ENCODE data around the gene ADCY7.
A peak's percentile ranks its signal among the peaks of the same experiment; 100 is the strongest.
"Not testable (repeated sequence)": the region's sequence is repeated elsewhere in the genome, so short reads cannot be mapped to it uniquely, and the experiment has no call there.

ADCY7 gene

DNA sequence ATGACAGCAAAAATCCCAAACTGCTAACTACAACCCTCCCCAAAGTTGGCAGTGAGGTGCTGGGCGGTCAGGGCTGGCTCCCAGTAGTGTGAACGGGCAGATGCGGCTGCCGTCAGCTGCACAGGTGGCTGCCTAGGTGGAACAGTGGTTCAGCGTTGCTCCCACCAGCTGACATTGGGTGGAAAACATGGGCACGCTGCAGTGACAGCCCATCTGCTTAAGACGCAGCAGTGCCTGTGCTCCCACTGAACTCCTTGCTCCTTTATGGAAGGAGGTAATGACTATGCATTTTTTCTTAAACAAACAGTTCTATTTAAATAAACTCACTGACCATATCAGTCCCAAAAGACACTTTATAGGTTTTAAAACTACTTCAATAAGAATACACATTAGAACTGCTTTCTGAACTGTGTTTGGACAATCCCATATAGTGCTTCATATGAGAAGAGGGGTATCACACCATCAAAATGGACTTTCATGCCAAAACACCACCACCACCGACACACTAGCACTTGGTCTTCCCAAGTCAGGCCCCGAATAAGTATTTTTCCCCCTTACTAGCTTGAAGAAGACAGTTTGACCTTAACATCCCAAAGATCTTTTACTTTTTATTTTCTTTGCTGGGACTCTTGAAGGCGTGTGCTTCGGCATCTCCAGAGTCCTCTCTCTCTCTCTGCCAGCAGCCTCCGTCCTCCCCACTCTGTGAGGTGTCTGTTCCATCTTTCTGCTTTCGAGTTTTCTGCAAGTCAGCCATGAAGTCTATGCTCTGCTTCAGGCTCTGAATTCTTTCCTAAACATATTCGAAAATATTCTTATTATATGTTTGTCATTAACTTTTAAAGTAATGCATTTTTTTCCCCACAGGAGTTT is 68.0 kb downstream of the ADCY7 start:
- DNase-seq (ENCODE audit: low spot score) (no peak), FAIRE-seq (no peak)

DNA sequence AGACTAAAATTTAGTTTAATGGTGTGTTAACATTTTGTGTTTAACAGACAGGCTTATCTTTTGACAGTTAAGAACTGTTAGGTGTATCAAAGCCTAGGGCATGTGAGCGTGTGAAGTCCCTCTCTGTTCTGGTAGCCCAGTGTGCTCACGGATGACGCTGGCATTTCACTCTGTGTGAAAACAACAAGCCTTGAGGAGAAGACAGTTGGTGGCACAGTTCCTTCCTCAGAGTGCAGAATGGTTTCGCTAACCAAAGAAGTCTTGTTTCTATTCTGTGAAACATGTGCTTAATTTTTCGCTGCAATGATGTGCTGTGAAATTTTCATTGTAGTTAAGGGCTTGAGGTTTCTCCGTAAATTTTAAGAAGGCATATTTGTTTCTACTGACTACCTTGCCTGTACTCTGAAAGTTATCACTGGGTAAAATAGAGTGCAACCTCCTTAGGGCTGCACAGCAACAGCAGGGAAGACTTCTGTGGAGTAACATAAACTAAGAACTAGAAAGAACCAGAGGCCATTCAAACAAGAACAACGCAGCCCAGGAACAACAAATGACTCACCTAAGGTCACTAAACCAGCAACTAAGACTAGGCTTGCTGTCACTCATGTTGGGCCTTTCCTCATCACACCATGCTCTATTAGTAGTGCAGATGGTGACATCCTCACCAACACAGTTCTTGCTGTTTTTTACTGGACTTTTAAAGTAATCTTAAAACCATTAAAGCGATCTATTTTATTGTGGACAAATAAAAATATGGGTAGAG is 69.0 kb downstream of the ADCY7 start:
- DNase-seq (ENCODE audit: low spot score) (no peak), FAIRE-seq (no peak)

DNA sequence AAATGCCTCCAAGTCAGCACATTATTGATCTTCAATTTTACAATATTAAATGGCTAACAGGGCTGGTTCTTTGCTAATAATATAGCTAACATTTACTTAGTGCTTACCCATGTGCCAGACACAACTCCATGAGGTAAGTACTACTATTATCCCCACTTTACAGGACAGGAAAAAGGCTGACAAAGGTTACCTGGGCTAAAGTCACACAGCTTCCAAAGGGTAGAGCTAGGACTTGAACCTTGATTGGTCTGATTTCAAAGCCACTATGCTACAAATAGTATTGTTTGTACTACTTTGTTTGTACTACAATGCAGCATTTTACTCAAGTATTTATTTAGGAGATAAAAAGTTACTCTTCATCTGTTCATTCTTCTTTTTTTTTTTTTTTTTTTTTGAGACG is 70.5 kb downstream of the ADCY7 start:
- DNase-seq (ENCODE audit: low spot score) (no peak), FAIRE-seq (no peak)

DNA sequence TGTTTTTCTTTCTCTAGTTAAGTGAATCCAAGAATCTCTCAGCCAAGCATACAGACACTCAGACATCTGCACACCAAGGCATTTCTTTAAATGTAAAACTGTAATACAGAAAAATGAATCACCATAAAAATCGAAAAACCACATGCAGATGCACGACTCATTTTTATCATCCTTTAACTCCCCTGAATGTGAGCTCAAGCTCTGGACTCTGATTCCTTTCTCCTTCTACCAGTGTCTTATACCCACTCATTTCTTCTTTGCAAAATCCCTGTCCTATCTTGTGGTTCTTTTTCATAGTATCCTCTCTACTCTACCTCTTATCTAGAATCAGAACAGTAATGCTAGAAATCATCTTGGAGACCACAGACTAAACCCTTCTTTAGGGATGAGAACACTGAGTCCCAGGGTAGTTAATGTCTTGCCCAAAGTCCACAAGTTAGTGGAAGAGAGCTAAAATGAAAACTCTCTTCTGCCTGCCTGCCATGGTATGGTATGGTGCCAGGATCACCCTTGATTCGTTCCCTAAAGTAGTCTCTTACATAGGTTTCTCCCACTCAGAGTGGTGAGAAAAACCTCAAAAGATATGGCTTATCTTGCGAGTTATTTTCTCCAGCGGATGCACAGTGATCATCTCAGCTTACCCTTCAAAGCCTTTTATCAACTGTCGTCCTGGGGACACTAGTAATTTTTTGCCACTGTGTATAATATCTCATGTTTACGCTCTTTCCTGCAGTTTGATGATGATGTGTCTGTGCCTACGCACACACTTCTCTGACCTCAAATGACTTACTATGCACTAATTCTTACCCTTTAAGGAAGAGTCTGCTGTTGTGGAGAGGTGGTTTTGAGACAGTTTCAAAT is 72.2 kb downstream of the ADCY7 start:
- DNase-seq (ENCODE audit: low spot score): no peak
- no peak for FAIRE-seq

DNA sequence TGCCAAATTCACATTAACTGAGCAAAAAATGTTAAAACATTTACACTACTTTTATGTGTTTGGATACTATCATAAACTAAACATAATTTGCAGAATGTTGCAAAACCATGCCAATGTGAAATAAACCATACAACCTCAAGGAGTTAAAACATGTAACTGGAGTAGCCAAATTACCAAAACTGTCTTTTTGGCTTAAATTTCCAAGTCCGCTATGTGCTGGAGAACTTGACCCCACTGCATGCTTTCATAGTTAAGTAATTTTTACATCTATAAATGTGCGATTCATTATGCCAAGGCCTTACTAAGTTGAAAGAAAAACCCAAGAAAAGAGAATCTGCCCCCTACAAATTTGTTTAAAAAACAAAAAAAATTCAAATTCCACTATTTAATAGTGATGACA is 74.2 kb downstream of the ADCY7 start:
- FAIRE-seq (no peak), DNase-seq (ENCODE audit: low spot score) (no peak)

DNA sequence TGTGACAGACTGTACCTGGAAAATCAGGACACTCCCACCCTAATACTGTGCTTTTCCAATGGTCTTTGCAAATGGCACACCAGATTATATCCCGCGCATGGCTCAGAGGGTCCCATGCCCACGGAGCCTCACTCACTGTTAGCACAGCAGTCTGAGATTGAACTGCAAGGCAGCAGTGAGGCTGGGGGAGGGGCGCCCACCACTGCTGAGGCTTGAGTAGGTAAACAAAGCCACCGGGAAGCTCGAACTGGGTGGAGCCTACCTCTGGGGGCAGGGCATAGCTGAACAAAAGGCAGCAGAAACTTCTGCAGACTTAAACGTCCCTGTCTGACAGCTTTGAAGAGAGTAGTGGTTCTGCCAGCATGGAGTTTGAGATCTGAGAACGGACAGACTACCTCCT is 77.2 kb downstream of the ADCY7 start:
- not testable (repeated sequence) for FAIRE-seq; DNase-seq (ENCODE audit: low spot score)

DNA sequence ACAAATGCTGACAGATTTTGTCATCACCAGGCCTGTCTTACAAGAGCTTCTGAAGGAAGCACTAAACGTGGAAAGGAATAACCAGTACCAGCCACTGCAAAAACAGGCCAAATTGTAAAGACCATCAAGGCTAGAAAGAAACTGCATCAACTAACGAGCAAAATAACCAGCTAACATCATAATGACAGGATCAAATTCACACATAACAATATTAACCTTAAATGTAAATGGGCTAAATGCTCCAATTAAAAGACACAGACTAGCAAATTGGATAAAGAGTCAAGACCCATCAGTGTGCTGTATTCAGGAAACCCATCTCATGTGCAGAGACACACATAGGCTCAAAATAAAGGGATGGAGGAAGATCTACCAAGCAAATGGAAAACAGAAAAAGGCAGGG is 78.9 kb downstream of the ADCY7 start:
- DNase-seq (ENCODE audit: low spot score); FAIRE-seq: not testable (repeated sequence)

DNA sequence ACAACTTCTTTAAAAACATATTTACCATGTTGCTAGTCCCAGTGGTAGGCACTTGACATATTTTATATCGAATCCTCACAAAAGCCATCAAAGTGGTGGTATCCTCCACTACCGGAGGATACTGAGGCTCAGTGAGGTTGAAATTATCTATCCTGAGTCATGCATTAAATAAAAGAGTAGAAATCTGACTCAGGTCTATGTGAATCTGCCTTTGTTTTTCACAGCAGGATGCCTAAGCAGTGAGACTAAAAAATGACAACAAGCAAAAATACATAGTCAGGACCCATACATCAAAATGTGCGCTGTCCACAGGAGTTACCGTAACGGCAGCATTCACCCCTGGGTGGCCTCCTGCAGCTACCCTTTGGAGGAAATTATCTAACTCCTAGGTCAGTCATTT is 84.8 kb downstream of the ADCY7 start:
- DNase-seq (ENCODE audit: low spot score): no peak
- no peak for FAIRE-seq

DNA sequence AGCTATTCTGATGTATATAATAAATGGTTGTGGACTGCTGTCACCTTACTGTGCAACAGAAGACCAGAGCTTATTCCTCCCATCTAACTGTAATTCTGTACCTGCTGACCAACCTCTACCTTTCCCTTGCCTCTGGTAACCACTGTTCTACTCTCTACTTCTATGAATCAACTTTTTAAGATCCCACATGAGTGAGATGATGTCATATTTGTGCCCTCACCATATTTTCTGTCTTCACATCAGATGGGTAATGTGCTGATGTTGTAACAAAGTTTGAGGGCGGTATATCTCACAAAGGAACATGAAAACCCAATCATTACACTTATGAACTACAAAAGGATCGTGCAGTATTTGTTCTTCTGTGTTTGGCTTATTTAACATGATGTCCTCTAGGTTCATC is 85.6 kb downstream of the ADCY7 start:
- DNase-seq (ENCODE audit: low spot score) (no peak), FAIRE-seq (no peak)

DNA sequence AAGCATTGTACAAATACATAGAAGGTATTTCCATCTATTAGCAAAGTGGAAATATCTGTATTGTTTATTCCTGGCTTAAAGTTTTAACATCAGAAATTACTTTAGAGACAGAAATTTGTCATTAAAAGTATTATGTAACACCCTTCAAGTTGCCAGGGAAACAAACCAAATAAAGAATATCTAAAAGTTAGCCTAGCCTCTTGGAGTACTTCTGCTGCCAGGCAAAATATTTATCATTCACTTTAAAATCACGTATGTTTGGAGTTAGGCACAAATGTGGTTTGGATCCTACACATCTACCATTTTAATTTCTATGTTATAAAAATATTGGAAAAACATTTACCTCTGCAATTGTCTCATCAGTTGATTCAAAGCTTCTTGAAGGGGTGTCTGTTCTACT is 87.7 kb downstream of the ADCY7 start:
- DNase-seq (ENCODE audit: low spot score): no peak
- no peak for FAIRE-seq

DNA sequence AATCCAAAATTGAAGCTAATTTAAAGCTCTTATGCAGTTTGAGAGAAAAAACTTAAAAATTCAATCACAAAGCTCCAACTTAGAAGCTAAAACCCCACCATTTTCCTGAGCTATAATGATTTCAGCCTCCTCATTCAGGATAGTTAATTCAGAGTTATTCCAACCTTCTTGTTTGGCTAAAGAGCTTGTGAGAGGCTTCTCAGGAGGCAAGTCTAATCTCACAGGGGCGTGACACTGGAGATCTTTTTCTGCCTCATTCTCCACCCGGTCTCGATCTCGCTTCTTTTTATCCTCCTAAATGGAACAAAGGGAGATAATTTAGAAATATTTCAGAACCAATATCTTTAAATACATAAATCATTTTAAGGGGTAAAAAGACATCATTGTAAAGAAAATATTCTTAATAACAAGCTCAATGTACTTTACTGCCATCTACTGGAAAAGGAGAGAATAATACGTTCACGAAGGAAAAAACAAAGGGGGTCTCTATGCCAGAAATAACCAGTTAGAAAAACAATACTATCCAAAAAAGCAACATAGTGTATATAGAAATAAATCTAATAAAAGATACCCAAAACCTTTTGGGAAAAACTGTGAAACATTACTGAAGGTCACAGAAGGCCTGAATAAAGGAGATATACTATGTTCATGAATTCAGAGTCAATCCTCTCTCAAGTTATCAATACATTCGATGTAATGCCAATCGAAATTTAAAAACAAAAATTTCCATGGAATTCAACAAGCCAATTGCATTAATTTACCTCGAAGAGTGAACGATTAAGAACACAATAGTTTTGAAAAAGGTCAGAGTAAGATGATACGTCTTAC is 88.5 kb downstream of the ADCY7 start:
- FAIRE-seq (peak; percentile 74), DNase-seq (ENCODE audit: low spot score) (peak; percentile 36)

DNA sequence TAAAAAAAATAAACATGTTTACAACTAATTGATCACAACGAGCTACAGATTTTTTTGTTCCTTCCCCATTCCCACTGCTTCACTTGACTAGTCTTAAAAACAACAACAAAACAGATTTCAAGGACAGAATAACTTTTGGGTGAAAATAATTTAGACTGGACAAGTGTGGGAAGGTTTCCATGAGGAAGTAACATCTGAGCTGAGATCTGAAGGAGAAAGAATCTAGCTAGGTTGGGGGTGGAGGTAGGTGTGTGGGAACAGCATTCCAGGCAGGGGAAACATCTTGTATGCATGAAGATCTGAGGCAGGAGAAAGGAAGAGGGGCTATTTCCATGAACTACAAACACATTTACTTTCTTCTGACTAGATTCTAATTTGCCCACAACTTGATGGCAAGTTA is 93.3 kb downstream of the ADCY7 start:
- FAIRE-seq: no peak

DNA sequence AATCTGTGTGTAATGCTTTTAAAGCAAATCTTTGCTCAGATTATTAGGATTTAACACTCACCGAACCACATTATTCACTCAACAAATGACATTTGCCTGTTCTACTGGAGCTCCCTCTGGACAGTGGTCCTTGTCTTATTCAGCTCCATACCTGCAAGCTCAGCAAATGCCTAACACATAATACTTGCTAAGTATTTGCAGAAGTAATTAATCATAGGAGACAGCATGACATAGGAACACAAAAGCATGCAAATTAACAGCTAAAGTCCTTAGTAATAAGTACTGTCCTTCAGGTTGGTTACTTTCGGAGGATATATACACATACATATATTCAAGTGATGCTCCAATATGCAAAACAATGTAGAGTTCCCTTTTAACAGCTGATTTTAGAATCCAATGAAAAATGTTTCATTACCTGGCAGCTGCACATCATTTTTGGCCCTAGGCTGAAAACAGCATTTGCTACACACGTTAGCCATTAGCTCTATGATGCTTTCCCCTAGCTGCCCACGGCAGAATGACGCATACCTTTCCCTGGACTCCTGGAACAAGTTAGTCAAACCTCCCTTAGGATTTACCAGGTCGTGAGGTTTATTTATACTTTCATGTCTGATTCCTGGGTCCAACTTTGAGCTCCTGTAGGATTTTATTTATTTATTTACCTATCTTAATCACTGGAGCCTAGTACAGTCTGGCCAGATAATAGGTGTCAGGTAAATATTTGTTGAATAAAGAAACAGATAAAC is 93.9 kb downstream of the ADCY7 start:
- FAIRE-seq (no peak), DNase-seq (ENCODE audit: low spot score) (no peak)

More for the DNA sequence above, 93.3 kb downstream of the ADCY7 start:
- DNase-seq (ENCODE audit: low spot score): no peak

DNA sequence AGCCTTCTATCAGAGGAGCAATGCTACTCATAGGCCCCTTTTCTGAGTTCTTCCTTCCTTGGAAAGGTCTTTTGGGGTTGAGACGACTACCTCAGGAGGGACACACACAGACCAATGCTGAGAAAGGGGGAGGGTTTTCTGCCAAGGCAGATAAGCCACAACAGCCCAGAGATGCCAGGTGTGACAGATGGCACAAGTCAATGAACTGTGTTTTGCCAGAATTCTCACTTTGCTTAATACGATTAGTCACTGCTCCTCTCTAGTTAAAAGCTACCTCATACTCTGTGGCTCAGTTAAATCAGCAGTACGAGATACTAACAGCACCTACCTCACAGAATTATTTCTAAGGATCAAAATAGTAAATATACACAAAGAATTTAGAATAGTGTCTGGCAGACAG is 94.4 kb downstream of the ADCY7 start:
- DNase-seq (ENCODE audit: low spot score): no peak
- no peak for FAIRE-seq

DNA sequence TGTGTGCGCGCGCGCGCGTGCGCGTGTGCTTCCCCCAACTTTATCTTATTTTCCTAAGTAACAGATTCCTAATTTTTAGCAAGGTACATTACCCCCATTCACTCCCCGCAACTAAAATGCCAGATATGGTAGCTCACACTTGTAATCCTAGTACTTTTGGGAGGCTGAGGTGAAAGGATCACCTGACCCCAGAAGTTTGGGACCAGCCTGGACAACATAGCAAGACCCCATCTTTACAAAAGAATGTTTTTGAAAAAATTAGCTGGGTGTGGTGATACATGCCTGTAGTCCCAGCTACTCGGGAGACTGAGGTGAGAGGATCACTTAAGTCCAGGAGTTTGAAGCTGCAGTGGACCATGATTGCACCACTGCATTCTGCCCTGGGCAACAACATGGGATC is 97.3 kb downstream of the ADCY7 start:
- DNase-seq (ENCODE audit: low spot score) (no peak), FAIRE-seq (no peak)

DNA sequence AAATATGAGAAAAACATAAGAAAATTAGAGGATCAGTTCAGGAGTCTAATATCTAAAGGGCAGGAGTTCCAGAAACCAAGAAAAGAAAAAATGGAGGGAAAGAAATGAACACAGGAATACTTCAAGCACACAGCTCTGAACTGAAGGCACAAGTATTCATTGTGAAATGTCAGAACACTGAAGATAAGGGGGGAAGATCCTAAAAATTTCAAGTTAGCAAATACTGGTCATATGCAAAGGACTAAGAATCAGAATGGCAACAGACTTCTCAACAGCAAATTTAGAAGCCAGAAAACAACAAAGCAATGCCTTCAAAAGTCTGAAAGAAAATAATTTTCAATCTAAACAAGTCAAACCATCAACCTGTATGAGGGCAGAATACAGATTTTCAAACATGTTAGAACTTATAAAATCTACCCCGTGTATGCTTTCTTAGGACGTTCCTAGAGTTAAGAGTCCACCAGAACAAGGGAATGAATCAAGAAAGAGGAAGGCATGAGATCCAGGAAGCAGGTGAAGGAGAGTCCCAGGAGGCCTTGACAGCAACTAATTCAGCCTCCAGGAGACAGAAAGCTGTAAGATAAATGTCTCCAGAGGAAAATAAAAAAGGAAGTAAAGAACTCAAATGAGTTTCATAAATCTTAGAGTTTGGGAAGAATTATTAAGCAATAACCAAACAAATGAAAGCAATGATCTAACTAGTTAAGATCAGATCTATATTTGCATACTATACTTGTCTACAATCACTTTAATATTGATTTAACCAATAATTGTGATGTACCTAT is 99.6 kb downstream of the ADCY7 start:
- FAIRE-seq: no peak
- DNase-seq (ENCODE audit: low spot score): no peak

All from RCC 7860 (cell line).